LNCaP clone FGC (cell line): ENCODE measurements around the gene DBNL.

ENCODE experiments used
- DNase-seq: peaks from one replicate; pipeline ENCODE4 v3.0.0-alpha.2; 2011; ENCODE audit warnings: low read depth
- H3K4me3 ChIP-seq: 2 replicates; pipeline ENCODE4 v1.5.1; 2011; ENCODE audit warnings: mild to moderate bottlenecking, low read depth, low read length, control low read depth
- TF ChIP-seq, protein P1 (sequence below): IDR thresholded peaks from 2 replicates; pipeline ENCODE4 v1.5.1; 2012; ENCODE audit warnings: mild to moderate bottlenecking; ENCODE audit not compliant: control insufficient read depth, insufficient read depth; ENCODE audit errors: extremely low read depth

DBNL gene

DNA sequence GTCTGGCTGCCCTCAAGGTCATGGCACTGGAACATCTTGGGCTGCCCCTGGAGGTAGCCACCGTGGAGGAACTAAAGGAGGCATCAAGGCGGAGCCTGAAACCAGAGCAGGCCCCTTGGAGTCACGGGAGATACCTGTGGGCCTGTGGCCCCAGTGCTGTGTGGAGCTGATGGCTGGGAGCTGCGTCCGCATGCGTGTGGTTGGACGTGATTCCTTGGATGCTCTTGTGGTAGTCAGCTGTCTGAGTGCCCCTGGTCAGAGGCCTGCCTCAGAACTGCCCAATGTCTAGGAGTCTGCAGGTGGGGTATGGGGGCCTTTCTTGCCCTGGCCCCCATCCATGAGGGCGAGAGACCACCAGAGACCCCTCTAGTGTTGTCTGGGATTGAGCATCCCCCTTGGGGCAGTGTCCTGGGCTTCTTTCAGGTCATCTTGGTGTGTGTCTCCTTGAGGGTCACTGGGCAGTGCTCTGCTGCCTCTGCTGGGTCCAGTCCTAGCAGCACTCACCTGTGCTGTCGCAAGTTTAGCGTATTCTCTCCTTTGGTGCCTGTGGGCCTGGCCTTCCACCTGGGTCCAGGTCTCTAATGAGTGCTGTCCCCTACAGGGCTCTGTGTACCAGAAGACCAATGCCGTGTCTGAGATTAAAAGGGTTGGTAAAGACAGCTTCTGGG is 12.8 kb downstream of the DBNL start:
- no peak overlapping the region for H3K4me3 ChIP-seq
- DNase-seq, result no peak
- TF ChIP-seq, protein P1, sequence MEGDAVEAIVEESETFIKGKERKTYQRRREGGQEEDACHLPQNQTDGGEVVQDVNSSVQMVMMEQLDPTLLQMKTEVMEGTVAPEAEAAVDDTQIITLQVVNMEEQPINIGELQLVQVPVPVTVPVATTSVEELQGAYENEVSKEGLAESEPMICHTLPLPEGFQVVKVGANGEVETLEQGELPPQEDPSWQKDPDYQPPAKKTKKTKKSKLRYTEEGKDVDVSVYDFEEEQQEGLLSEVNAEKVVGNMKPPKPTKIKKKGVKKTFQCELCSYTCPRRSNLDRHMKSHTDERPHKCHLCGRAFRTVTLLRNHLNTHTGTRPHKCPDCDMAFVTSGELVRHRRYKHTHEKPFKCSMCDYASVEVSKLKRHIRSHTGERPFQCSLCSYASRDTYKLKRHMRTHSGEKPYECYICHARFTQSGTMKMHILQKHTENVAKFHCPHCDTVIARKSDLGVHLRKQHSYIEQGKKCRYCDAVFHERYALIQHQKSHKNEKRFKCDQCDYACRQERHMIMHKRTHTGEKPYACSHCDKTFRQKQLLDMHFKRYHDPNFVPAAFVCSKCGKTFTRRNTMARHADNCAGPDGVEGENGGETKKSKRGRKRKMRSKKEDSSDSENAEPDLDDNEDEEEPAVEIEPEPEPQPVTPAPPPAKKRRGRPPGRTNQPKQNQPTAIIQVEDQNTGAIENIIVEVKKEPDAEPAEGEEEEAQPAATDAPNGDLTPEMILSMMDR, result no peak

GRCh38 chr7:44057849-44058758 is 13.6 kb downstream of the DBNL start:
- TF ChIP-seq, protein P1, result no peak
- no peak overlapping the region for H3K4me3 ChIP-seq
- no peak for DNase-seq

GRCh38 chr7:44058759-44059218 is 14.3 kb downstream of the DBNL start:
- DNase-seq, result no peak
- H3K4me3 ChIP-seq, result no peak overlapping the region
- TF ChIP-seq, protein P1, result no peak

DNA sequence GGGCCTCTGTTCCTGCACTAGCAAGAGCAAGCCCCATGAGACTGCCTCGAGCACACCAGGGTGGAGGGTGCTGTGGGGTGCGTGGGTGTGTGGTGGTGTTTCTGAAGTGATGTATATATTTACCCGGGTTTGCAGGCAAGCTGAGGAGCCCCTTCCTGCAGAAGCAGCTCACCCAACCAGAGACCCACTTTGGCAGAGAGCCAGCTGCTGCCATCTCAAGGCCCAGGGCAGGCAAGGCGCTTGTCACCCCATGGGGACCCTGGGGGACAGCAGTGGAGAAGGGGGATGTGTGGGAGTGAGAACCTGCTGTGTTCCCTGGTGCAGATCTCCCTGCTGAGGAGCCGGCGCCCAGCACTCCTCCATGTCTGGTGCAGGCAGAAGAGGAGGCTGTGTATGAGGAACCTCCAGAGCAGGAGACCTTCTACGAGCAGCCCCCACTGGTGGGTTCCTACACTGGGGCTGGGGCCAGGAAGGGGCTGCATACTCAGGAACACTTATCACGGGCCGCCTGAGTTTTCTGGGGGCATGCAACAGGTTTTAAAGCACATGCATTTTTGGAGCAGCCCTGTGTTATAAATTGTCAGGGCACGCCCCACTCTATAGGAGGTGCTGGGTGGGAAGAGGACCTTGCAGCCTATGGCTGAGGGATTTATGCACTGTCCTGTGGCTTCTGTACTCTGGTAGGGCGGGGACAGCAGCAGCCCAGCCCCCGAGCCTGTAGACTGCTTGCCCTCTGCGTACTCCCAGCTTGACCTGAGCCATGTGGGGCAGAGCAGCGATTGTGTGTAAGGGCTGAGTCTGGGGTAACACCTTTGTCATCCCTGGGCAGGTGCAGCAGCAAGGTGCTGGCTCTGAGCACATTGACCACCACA is 15.0 kb downstream of the DBNL start:
- no peak overlapping the region for H3K4me3 ChIP-seq
- TF ChIP-seq, protein P1, result no peak
- DNase-seq, result no peak

- no peak for DNase-seq
- TF ChIP-seq, protein P1, result no peak
These were observed 15.8 kb downstream of the DBNL start for GRCh38 chr7:44060091-44060947.

GRCh38 chr7:44060948-44061644 is 16.6 kb downstream of the DBNL start:
- TF ChIP-seq, protein P1, result no peak
- DNase-seq, result no peak
- H3K4me3 ChIP-seq, result no peak overlapping the region

More at GRCh38 chr7:44060091-44060947, 15.8 kb downstream of the DBNL start:
- no peak overlapping the region for H3K4me3 ChIP-seq
